ENCODE measurements around the gene NOL9.
A peak's percentile ranks its signal among the peaks of the same experiment; 100 is the strongest.

NOL9 gene

GRCh38 chr1:6588893-6589520, 34.7 kb upstream of the NOL9 start:
- no peak for DNase-seq

GRCh38 chr1:6588128-6588892, 34.0 kb upstream of the NOL9 start:
- DNase-seq = no peak

GRCh38 chr1:6587261-6588005, 33.1 kb upstream of the NOL9 start:
- no peak for DNase-seq

GRCh38 chr1:6586404-6586816, 32.1 kb upstream of the NOL9 start:
- no peak for DNase-seq

- no peak for DNase-seq
Observed at GRCh38 chr1:6585841-6586240, 31.5 kb upstream of the NOL9 start.

GRCh38 chr1:6585081-6585722, 30.9 kb upstream of the NOL9 start:
- no peak for DNase-seq

GRCh38 chr1:6584126-6585080, 30.1 kb upstream of the NOL9 start:
- DNase-seq = no peak

GRCh38 chr1:6582370-6582769, 28.1 kb upstream of the NOL9 start:
- no peak for DNase-seq

- no peak for DNase-seq
Observed at GRCh38 chr1:6581561-6582305, 27.4 kb upstream of the NOL9 start.

- DNase-seq = no peak
Observed at GRCh38 chr1:6580593-6581409, 26.5 kb upstream of the NOL9 start.

GRCh38 chr1:6580119-6580592, 25.8 kb upstream of the NOL9 start:
- DNase-seq = no peak

- DNase-seq = peak; percentile 96
Observed at GRCh38 chr1:6579374-6580118, 25.2 kb upstream of the NOL9 start, which contains the start of gene ZBTB48. ZBTB48 (plus strand) TSS chr1:6579994; CDS start chr1:6580610, 616 bp downstream.

- no peak for DNase-seq
Observed at GRCh38 chr1:6578624-6579373, 24.5 kb upstream of the NOL9 start.

GRCh38 chr1:6577831-6578525, 23.7 kb upstream of the NOL9 start:
- no peak for DNase-seq

GRCh38 chr1:6574818-6575217, 20.5 kb upstream of the NOL9 start:
- DNase-seq = no peak

- no peak for DNase-seq
Observed at GRCh38 chr1:6574025-6574620, 19.8 kb upstream of the NOL9 start.

GRCh38 chr1:6572653-6573383, 18.5 kb upstream of the NOL9 start:
- DNase-seq = no peak

All from activated CD4-positive, alpha-beta T cell treated with anti-CD3 and anti-CD28 coated beads for 4 hours (primary cell).